ENCODE results near the gene TNS1.
A peak's percentile ranks its signal among the peaks of the same experiment; 100 is the strongest.

DNA sequence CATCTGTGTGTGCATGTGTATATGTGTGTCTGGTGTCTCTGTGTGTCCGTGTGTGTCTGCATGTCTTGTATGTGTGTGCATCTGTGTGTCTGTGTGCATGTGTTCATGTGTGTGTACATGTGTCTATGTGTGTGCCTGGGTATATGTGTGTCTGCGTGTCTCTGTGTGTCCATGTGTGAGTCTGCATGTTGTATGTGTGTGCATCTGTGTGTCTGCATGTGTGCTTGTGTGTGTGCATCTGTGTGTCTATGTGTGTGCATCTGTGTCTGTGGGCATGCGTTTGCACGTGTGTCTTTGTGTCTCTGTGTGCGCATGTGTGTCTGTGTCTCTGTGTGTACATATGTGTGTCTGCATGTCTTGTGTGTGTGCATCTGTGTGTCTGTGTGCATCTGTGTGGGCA is 207.7 kb downstream of the TNS1 start:
- TF ChIP-seq, protein P1, sequence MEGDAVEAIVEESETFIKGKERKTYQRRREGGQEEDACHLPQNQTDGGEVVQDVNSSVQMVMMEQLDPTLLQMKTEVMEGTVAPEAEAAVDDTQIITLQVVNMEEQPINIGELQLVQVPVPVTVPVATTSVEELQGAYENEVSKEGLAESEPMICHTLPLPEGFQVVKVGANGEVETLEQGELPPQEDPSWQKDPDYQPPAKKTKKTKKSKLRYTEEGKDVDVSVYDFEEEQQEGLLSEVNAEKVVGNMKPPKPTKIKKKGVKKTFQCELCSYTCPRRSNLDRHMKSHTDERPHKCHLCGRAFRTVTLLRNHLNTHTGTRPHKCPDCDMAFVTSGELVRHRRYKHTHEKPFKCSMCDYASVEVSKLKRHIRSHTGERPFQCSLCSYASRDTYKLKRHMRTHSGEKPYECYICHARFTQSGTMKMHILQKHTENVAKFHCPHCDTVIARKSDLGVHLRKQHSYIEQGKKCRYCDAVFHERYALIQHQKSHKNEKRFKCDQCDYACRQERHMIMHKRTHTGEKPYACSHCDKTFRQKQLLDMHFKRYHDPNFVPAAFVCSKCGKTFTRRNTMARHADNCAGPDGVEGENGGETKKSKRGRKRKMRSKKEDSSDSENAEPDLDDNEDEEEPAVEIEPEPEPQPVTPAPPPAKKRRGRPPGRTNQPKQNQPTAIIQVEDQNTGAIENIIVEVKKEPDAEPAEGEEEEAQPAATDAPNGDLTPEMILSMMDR (IDR thresholded peaks at IDR 0.05), result peak in 1 of 3 donors; percentile 55
- TF ChIP-seq POLR2A (IDR thresholded peaks at IDR 0.05), result no peak

Data from lower leg skin (tissue), 3 donors.